Midbrain (tissue), 1 donor: ENCODE results near the gene RAB22A.

Experiments
- DNase-seq: peaks from one replicate; lab custom pipeline; 2025; lab: John Stamatoyannopoulos, UW

Gene RAB22A

DNA sequence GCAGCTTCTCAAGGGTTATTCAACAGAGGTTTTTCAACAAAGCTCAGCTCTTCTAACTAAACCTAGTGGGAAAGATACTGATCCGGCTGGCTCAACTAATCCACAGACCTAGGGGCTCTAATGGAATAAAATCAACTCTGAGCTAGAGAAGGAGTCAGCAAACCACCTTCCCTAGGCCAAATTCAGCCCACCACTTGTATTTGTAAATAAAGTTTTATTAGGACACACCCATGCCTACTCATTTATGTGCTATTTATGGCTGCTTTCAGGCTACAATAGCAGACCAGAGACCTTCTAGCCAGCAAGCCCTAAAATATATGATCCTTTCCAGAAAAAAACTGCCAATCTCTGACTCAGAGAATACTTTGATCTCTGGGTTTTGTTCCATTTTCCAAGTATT lies 6.0 kb upstream of the RAB22A start:
- DNase-seq, result no peak

DNA sequence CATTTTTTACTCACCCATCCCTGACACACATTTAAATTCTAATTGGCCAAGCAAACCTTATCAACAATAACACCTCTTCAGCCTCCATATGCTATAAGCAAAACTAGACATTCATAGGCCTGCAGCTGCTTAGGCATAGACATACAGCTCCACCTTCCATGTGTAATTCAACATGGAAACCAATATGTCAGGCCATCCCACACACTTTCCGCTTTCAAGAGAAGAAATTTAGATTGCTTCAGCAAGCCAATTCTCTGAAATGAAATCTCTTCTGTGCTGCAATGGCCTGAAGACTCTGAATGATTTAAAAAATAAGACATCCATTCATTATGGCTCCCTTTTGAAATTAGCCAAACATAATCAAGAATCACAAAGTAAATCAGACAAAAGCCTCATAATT lies 4.5 kb upstream of the RAB22A start:
- no peak for DNase-seq

DNA sequence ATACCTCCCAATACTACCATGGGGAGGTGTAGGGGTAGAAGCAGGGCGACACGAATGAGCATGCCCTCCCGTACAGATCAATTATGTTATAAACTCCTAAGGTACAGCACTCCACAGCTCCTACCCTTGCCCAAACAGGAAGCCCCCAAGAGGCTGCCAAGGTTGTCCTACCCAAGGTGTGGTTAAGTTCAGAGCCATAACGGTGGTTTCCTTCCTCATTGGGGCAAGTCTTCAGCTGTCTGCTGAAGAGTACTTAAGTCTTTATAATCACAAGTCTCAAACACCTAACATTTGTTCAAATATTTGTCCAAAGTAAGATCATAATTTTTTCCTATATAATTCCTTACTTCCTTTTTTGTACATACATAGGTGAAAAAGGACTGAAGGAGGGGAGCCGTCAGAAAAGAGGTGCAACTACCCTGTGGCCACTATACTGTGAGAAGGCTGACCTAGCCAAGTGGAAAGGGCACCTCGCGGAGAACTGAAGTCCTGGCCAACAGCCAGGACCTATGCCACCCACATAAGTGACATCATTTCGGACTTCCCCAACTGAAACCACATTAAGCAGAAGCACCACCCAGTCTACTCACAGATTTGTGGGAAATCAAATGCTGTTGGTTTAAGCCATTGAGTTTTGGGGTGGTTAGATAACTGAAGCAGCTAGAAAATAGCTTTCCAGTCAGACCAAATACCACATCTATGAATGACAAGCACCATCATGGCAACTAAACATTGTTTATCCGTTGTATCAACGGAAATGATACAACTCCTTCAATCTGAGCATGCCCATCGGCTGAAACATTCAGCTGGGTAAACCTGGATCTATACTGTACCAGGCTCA lies 2.9 kb upstream of the RAB22A start:
- no peak for DNase-seq

DNA sequence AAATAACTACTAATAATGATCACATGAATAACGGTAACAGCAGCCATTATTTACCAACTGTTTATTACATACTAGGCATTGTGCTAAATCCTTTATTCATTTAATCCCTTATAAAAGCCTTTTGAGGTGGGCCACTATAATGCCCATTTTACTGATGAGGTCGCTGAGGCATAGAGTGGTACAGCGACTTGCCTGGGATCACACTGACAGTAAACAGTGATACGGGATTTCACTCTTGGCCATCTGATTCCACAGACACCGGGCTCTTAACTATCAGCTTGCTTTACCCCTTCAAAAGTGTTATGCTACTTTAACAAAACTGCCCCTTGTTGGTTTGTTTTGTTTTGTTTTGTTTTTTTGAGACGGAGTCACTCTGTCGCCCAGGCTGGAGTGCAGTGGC lies 2.2 kb upstream of the RAB22A start:
- no peak for DNase-seq

DNA sequence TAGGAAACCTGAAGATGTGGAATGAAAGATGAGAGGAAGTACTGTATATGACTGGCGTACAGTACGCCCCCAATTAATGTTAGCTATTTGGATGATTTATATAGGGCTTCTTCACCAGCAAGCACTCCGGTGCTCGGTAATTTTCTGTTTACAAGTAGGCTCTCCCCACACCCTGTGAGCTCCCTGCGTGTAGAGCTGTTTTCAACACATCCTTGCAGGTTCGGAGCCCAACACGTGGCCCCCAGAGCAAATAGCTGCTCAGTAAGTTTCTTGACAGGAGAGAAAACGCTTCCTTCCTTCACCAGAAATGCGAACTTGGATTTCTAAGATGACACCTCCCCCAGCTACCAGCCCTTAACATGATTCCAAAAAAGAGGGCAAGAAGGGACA lies 1.2 kb upstream of the RAB22A start:
- DNase-seq, result no peak

DNA sequence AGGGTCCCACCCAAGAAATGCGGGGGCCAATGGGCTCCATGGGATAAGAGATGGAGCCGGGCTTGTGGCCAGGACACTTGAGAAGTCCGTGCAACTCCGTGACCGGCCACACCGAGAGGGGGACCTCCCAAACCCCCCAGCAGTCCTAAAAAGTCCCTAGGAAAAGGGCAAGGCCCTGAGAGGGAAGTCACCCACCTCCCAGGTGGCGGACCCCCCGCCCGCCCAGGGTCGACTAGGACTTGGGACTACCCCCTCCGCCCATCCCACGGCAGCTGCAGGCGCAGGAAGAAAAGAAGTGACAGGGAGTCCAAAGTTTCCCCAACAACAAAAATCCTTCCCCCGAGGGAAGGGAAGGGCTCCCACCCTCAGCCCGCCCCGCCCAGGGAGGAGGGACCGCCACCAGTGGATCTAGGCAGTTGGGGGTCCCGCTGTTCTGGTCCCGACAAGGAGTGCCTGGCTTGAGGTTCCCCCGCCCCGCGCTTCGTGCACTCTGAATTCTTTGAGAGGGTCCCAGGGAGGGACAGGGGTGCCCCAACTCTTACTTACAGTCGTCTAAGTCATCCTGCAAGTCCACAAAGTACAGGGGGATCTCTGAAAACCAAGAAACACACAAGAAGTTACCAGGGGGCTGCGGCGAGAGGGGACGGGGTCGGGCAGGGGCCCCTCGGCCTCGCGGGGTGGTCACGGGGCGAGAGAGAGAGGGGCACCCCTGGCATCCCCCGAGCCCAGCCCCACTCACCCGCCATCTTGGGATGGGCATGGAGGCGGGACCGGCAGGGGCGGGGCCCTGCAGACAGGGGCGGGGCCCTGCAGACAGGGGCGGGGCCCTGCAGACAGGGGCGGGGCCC lies 611 bp upstream of the RAB22A start:
- no peak for DNase-seq

DNA sequence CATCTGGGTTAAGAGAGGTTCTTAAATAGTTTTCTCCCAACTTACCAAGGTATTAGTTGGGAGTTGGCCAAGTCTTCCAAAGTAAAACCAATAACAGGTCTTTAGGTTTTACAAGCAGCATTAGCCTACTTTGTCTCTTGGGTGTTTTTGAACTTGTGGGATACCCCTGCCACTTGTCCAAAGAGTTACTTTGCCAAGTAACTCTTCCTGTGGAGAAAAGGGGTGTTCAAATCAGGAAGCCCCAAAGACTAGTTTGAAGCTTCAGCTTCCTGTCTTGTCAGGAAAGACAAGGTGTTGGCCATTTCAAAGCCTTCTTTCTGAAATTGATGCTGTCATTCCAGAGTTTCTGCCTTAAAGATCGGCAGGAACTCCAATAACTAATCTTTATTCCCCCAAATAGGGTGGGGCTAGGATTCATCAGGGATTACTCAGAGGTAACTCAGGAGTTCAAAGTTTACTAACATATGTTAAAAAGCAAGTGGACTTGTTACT lies 822 bp downstream of the RAB22A start:
- DNase-seq, result no peak

DNA sequence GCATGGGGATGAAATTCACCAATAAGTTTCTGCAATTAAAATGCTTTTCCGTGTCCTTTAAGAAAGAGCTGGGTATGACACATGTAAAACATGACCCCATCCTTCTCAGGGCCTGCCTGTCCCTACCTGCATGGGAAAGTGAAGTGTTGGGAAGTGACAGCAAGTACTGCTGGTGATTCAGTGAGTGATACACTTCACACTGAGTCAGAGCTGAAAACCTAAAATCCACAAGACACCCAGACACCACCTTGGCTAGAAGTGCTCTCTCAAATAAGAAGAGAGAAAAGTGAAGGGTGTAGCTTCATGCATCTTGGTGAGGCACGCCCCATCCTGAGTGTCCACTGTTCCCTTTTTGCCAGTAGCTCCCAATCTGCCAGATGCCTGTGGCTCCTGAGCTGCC lies 3.3 kb downstream of the RAB22A start:
- DNase-seq, result no peak

DNA sequence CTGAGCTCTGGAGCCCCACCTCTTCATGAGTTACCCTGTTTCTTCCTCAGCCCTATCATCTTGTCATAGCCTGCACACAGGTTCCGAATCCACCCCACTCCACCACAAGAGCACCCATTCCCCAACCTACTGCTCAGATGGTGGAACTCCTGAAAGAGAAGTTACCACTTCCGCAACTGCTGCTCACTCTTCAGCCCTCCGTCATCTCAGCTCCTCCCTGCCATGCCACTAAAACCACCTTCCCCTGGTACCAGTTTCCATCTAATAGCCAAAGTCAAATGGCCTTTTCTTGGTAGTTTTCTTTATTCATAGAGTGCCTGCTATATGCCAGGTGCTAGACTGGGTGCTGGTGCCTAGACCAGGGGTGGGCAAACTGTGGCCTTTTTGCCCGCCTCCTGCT lies 3.9 kb downstream of the RAB22A start:
- no peak for DNase-seq

DNA sequence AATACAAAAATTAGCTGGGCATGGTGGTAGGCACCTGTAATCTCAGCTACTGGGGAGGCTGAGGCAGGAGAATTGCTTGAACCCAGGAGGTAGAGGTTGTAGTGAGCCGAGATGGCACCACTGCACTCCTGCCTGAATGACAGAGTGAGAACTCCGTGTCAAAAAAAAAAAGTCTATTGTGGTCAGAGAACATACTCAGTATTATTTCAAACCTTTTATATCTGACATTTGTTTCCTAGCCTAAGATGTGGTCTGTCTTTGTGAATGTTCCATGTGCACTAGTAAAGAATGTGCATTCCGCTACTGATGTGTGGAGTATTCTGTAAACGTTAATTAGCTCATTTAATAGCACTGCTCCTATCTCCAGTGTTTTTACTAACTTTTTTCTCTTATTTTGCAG lies 11.7 kb downstream of the RAB22A start:
- no peak for DNase-seq

DNA sequence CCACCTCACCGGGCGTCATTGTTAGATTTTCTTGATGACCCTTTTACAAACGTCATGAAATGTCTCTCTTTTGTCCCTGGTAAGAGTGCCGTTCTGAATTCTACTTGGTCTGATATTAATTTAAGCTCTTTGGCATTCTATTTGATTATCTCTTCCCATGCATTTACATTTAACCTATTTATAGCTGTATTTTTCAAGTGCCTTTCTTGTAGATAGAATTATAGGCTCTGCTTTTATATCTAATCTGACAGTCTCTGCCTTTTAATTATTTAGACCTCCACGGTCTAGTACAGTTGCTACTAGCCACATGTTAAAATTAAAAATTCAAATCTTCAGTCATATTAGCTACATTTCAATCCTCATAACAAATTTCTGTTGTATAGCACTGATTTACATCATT lies 12.6 kb downstream of the RAB22A start:
- no peak for DNase-seq

DNA sequence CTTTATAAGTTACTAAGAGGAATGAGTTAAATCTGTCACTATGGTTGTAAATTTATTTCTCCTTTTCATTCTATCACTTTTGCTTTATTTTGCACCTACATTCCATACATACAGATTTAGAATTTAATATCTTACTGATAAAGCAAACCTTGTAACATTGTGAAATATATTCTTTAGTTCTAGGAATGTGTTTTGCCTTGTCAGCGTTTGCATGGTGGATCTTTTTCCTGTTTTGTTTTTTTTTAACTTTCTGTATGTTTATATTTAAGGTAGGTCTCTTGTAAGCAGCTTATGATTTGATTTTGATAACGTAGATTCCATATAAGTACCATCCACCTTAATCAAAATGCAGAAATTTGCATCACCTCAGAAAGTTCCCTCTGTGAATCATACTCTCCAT lies 16.4 kb downstream of the RAB22A start:
- no peak for DNase-seq

DNA sequence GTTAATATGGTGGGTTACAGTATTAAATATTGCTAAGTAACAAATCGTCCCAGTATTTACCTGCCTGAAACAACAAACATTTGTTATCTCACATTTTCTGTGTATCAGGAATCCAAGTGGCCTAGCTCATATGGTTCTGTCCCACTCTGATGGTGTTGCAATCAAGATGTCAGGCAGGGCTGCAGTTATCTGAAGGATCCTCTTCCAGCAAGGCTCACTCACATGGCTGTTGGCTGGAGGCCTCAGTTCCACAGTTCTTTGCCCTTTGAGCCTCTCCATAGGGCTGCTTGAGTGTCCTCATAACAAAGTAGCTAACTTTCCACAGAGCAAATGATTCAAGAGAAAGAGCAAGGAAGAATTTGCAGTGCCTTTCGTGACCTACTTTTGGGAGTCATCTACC lies 17.7 kb downstream of the RAB22A start:
- DNase-seq, result no peak

DNA sequence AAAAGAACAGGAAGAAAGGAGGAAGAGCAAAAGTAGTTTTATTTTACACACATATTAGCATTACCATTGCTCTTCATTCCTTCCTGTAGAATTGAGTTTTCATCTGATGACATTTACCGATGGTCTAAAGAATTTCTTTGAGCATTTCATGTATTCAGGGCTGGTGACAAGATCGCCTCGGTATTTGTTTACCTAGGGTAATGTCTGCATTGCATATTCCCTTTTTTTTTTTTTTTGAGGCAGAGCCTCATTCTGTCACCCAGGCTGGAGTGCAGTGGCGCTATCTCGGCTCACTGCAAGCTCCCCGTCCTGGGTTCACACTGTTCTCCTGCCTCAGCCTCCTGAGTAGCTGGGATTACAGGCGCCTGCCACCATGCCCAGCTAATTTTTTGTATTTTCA lies 19.3 kb downstream of the RAB22A start:
- DNase-seq, result no peak

DNA sequence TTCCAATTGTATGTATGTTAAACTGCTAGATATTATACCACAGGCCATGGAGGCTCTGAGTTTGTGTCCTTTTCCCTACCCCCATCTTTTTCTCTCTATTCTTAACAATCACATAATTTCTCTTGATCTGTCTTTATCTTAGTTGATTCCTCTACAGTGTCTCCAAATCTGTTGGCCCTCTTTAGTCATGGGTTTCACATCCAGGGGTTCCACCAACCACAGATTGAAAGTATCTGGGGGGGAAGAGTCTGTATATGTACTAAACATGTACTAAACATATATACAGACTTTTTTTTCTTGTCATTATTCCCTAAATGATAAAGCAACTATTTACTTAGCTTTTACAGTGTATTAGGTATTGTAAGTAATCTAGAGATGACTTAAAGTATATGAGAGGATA lies 20.2 kb downstream of the RAB22A start:
- no peak for DNase-seq

DNA sequence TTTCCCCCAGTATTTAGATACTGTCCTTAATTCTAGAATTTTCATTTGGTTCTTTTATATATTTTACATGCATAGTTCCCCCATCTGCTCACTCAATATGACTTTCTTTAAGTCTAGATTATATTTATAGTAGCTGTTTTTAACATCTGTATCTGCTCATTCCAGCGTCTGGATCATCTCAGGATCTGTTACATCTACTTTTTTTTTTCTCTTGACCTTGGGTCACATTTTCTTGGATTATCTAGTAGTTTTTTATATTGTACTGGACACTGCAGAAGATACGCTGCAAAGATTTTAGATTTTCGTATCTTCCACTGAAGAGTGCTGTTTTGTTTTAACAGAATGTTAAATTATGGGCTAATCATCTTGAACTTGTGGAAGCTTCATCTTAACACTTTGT lies 20.7 kb downstream of the RAB22A start:
- DNase-seq, result no peak

DNA sequence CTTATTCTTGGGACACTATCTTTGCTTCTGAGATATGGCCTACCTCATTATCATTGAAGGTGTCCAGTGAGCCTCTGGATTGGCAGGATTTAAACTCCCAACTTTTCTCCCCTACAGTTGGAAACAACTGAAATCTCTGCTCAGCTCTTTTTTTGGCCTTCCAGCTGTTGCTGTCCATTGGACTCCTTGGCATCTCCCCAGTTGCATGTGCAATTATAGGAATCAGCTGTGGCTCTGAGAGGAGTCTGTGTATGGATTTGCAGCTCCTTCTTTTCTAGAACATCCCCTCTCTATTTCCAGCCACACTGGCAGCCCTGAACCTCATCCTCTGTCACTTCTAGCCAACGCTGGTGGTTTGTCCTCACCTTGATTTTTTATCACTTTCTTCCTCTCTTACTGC lies 21.2 kb downstream of the RAB22A start:
- DNase-seq, result no peak

DNA sequence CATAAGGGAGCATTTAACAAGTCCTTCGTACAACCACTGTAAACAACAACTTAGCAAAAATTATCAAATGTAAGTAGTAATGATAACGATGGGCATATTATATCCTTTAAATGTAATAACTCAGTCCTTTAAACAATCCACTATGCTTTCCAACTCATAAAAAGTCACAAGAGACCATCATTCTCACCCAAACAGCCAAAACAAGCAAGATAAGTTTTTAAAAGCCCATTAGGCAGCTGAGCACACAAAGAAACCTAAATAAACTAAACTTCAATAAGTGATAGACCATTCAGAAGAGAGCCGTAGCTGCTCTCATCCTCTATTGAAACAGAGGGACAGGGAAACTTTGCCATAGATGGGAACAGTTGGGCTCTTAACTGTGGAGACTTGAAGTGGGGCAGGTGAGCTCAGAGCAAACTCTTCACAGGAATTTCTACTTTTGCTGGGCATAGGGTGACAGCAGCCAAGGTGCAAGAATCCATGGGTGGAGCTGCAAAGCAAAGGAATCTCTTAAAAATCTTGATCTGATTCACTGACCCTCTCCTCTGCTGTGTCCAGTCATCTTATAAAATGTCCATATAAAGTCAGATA lies 22.5 kb downstream of the RAB22A start:
- no peak for DNase-seq

DNA sequence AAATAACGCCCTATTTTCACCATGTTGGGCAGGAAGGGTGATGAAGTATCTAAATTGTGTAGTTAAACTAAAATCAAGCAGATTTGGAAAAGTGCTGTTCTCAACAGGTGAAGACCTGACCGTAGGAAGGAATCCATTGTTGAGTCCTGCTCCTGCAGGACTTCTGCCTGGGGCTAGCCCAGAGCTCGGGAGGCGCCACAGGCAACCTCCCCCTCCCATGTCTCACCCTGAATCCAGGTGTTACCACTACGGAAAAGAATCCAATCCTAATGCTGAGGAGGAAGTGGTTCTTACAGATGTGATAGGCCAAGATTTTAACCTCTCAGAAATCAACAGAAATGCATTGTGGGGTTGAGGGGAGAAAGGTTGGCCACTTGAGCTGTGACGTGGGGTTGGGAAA lies 30.2 kb downstream of the RAB22A start:
- DNase-seq, result no peak

DNA sequence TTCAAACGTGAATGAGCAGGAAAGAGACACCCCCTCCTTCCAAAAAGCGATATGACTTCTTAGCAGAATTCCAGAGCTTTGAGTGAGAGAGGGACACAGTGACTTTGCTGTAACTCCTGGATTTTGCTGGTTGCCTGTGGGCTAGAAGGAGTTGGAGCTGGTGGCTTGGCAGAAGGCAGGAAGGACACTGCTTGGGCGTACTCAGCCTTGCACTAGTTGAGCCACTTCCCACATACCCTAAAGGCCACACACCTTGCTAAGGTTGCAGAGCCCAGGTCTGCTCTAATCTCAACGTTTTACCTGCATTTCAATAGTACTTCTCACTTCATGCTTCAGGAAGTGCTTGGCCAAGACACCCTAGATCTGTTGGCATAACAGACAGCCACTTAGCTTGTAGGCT lies 30.6 kb downstream of the RAB22A start:
- DNase-seq, result no peak

DNA sequence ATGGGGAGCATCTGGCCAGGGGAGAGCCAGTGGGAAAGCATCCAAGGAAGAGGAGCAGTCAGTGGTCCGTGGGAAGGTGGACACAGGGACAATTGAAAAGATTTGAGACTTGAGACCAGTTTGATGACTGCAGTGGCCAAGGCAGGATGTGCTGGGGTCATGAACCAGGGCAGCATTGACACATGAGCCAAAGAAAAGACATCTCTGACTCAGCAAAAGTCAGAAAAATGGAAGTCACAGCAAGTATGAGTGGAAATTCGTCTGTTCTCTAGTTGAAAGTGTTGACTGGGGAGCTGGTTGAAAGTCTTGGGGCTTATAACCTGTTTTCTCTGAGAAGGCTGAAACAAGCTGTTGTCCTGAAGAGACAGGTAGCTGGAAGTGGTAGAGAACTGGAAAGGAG lies 31.3 kb downstream of the RAB22A start:
- no peak for DNase-seq

DNA sequence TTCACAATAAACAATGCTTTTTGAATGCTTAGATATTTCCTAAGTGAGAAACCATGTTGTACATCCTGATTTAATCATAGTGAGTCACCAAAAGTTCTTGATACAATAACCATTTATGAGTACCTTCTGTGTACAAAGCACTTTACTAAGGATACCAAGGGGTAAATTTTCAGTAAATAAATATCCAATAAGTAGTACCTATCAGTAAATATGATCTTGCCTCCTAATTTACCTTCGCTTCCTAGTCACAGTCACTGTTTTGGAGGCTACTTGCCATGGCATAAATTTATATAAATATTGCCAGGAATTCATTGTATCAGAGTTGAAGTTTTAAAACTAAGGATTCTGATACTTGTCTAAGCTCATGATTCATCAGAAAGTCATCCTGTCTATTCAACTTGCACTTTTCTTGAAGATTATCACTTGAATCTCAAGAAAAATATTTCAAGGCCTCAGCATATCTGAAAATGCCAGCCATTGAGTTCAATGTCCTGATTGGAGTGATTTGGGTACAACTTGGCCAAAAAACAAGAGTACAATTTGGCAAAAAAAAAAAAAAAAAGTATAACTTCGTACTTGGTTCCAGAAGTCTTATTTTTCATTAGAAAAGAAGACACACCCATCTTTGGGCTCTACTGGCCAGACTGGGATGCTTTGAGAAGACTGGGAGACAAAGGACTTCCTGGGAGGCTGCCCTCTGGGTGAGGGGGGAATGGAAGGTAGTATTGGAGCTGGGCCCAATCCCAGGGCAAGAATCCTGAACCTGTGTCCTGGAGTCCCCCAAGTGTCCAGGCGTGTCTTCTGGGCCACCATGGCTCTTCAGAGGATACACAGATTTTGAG lies 32.8 kb downstream of the RAB22A start:
- DNase-seq, result no peak
